GM23338 (cell line): ENCODE results near the gene FBLN2. TPM values are rescaled to one million over a fixed set of nuclear protein-coding genes. Genes with fewer than 3 reads are reported as not detected.
A peak's percentile ranks its signal among the peaks of the same experiment; 100 is the strongest.

Experiments used
- ATAC-seq: fragments of 200-7000 bp; cut with Tn5 transposase; 3 replicates; pipeline ENCODE4 v1.9.1; 2020
- DNase-seq: peaks from one replicate; pipeline ENCODE4 v3.0.0-alpha.2; 2015; ENCODE audit warnings: low spot score
- H2AFZ ChIP-seq: fragments of 200-600 bp; sonication (generic); 2 replicates; pipeline ENCODE4 v1.8.0; 2016; ENCODE audit warnings: antibody characterized with exemption, mild to moderate bottlenecking, moderate library complexity
- H3F3A ChIP-seq: fragments of 200-600 bp; sonication (generic); replicated peaks from 2 replicates; pipeline ENCODE4 v1.8.0; 2017; ENCODE audit warnings: antibody characterized with exemption, mixed run types, low read depth
- H3K27ac ChIP-seq: fragments of 200-600 bp; sonication (generic); 2 replicates; pipeline ENCODE4 v1.6.1; 2016; ENCODE audit warnings: low read depth
- H3K27me3 ChIP-seq: fragments of 200-600 bp; sonication (generic); 2 replicates; pipeline ENCODE4 v1.8.0; 2016; ENCODE audit warnings: mild to moderate bottlenecking, mixed run types, moderate library complexity; ENCODE audit not compliant: insufficient read depth
- H3K36me3 ChIP-seq: fragments of 200-600 bp; sonication (generic); 2 replicates; pipeline ENCODE4 v1.8.0; 2016; ENCODE audit warnings: mild to moderate bottlenecking; ENCODE audit not compliant: insufficient read depth
- H3K4me1 ChIP-seq: fragments of 200-600 bp; sonication (generic); 2 replicates; pipeline ENCODE4 v1.8.0; 2016; ENCODE audit warnings: mild to moderate bottlenecking, moderate library complexity; ENCODE audit not compliant: insufficient read depth
- H3K4me2 ChIP-seq: fragments of 200-600 bp; sonication (generic); 2 replicates; pipeline ENCODE4 v1.7.1; 2017; ENCODE audit warnings: mixed run types
- H3K4me3 ChIP-seq: fragments of 200-600 bp; sonication (generic); 2 replicates; pipeline ENCODE4 v1.6.1; 2016; ENCODE audit warnings: mixed run types
- H3K79me2 ChIP-seq: fragments of 200-600 bp; sonication (generic); replicated peaks from 2 replicates; pipeline ENCODE4 v1.8.0; 2017; ENCODE audit warnings: mild to moderate bottlenecking; ENCODE audit not compliant: insufficient read depth
- H3K9me2 ChIP-seq: fragments of 200-600 bp; sonication (generic); 2 replicates; pipeline ENCODE4 v1.8.0; 2017; ENCODE audit not compliant: insufficient read depth
- H4K20me1 ChIP-seq: fragments of 200-600 bp; sonication (generic); replicated peaks from 2 replicates; pipeline ENCODE4 v1.8.0; 2017; ENCODE audit warnings: mild to moderate bottlenecking; ENCODE audit not compliant: insufficient read depth
- H3K27ac Mint-ChIP-seq: 2 replicates; pipeline ENCODE4 v1.8.0; 2020; ENCODE audit warnings: inconsistent platforms, mild to moderate bottlenecking, moderate library complexity, mixed read lengths
- H3K27me3 Mint-ChIP-seq: 3 replicates; pipeline ENCODE4 v1.8.0; 2022; ENCODE audit warnings: low read depth, mild to moderate bottlenecking, moderate library complexity, mixed read lengths, inconsistent platforms; ENCODE audit not compliant: insufficient read depth, poor library complexity
- H3K36me3 Mint-ChIP-seq: 3 replicates; pipeline ENCODE4 v1.8.0; 2021; ENCODE audit warnings: low read depth, mild to moderate bottlenecking, inconsistent platforms, moderate library complexity, mixed read lengths
- H3K4me1 Mint-ChIP-seq: 3 replicates; pipeline ENCODE4 v1.8.0; 2020; ENCODE audit warnings: mild to moderate bottlenecking, inconsistent platforms, mixed read lengths
- H3K4me3 Mint-ChIP-seq: 3 replicates; pipeline ENCODE4 v1.8.0; 2021; ENCODE audit warnings: moderate library complexity, mild to moderate bottlenecking, inconsistent platforms, mixed read lengths
- H3K9me3 Mint-ChIP-seq: 3 replicates; pipeline ENCODE4 v1.8.0; 2020; ENCODE audit warnings: moderate library complexity, mild to moderate bottlenecking, inconsistent platforms, mixed read lengths
- CREB1 ChIP-seq: fragments of 250-450 bp; sonication (Bioruptor Pico); IDR thresholded peaks from 2 replicates; pipeline ENCODE4 v1.5.0; 2020; ENCODE audit warnings: low read depth, mild to moderate bottlenecking, moderate library complexity
- CTCF ChIP-seq, 2 experiments: fragments of 200-600 bp in 1 of 2; sonication (generic) in 1 of 2; conservative IDR thresholded peaks; 2 replicates each; pipeline versions ENCODE4 v1.5.1 to v1.6.1; 2016 to 2017; ENCODE audit warnings: antibody characterized with exemption in 2 of 2, low read depth in 2 of 2, mild to moderate bottlenecking in 2 of 2, moderate library complexity in 1 of 2
- EZH2 ChIP-seq: fragments of 200-600 bp; sonication (generic); IDR thresholded peaks from one replicate; pipeline ENCODE4 v1.8.0; 2017; ENCODE audit warnings: antibody characterized with exemption, mild to moderate bottlenecking, low read depth; ENCODE audit not compliant: unreplicated experiment
- JUNB ChIP-seq: IDR thresholded peaks from one replicate; pipeline ENCODE4 v1.6.1; 2016; ENCODE audit warnings: antibody characterized with exemption; ENCODE audit not compliant: unreplicated experiment
- NANOG ChIP-seq: IDR thresholded peaks from 2 replicates; pipeline ENCODE4 v1.6.1; 2016; ENCODE audit warnings: antibody characterized with exemption, borderline replicate concordance
- POLR2AphosphoS5 ChIP-seq: IDR thresholded peaks from 2 replicates; pipeline ENCODE4 v1.6.1; 2016; ENCODE audit warnings: antibody characterized with exemption, low read depth
- ZNF114 ChIP-seq: fragments of 250-450 bp; sonication (Bioruptor Pico); IDR thresholded peaks from 2 replicates; pipeline ENCODE4 v1.5.0; 2020; ENCODE audit warnings: mild to moderate bottlenecking, moderate library complexity
- ZNF331 ChIP-seq: fragments of 250-450 bp; sonication (Bioruptor Pico); IDR thresholded peaks from 2 replicates; pipeline ENCODE4 v1.5.0; 2020; ENCODE audit warnings: low read depth, mild to moderate bottlenecking, moderate library complexity
- polyA plus RNA-seq: library from polyadenylated mRNA; unstranded; fragments of >200 nt; fragmentation: Nextera tagmentation; extraction: Ambion mirVana; gene quantifications from 2 replicates; pipeline ENCODE4 v1.2.1, GENCODE V29; 2016
- total RNA-seq: library from RNA; depleted of rRNA; stranded (reverse); fragments of >200 nt; shearing (Covaris generic); gene quantifications from 2 replicates; pipeline ENCODE4 v1.2.3, GENCODE V29; 2014
- TF ChIP-seq, protein P1 (sequence below): IDR thresholded peaks from 2 replicates; pipeline ENCODE4 v1.6.1; 2016; ENCODE audit warnings: antibody characterized with exemption
- TF ChIP-seq, protein P2 (sequence below): IDR thresholded peaks from one replicate; pipeline ENCODE4 v1.6.1; 2018; ENCODE audit warnings: antibody characterized with exemption; ENCODE audit not compliant: unreplicated experiment

The FBLN2 gene
- total and polyA plus RNA-seq, 2 experiments from 2014 or later: 18.8 to 26.8 TPM

DNA sequence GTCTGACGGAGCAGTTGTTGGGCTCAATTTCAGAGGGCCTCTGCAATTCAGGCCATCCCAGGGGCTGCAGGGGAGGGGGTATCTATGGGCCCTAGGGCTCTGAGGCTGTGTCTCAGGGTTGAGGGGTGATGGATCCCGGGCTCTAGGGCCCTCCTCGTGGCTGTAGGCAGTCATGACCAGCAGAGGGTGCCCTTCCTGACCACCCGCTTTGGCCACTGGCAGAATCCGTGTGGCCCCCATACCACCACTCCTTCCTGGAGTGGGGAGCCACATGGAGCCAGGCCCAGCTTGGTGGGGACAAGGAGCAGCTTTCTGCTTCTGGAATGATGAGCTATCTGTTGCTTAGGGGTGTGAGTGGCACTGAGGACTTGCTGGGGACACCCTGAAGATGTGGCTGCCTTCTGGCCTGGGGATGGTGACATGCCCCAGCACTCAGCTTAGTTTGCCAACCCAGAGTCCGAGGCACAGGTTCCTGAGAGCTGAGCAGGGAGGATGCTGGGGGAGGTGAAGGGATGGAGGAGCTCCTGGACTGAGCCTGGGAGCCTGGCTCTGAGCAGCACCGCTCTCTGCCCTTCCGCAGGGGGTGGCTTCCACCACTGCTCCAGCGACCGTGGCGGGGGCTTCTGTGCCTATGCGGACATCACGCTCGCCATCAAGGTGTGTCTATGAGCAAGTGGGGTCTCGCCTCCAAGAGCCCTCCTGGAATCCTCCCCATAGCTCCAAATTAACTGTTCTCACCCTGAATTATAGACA, 48.6 kb upstream of the FBLN2 start:
- peak; percentile 82 for ATAC-seq
- Mint-ChIP-seq H3K27me3 (peaks cover 9% of the 10 kb centered on the region), H3K9me3 (no peaks in the 10 kb centered on the region), H3K4me3 (no peak overlapping the region), H3K36me3 (no peaks in the 10 kb centered on the region), H3K27ac (no peak overlapping the region), H3K4me1 (peaks cover 4% of the 10 kb centered on the region)
- no peaks in the 10 kb centered on the region for H3K79me2 ChIP-seq
- H3F3A ChIP-seq: no peaks in the 10 kb centered on the region
- H4K20me1 ChIP-seq: no peaks in the 10 kb centered on the region
- DNase-seq: peak; percentile 78
- H3K9me2 ChIP-seq: no peaks in the 10 kb centered on the region
- no peak for TF ChIP-seq NANOG
- no peak for TF ChIP-seq JUNB
- TF ChIP-seq, protein P1, sequence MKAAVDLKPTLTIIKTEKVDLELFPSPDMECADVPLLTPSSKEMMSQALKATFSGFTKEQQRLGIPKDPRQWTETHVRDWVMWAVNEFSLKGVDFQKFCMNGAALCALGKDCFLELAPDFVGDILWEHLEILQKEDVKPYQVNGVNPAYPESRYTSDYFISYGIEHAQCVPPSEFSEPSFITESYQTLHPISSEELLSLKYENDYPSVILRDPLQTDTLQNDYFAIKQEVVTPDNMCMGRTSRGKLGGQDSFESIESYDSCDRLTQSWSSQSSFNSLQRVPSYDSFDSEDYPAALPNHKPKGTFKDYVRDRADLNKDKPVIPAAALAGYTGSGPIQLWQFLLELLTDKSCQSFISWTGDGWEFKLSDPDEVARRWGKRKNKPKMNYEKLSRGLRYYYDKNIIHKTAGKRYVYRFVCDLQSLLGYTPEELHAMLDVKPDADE: no peak
- peak; percentile 78 to 89 for TF ChIP-seq CTCF (conservative IDR thresholded peaks at IDR 0.05; ENCODE audit: low read depth in 2 of 2)
- no peak overlapping the region for H3K4me2 ChIP-seq
- no peaks in the 10 kb centered on the region for H3K36me3 ChIP-seq
- H3K4me1 ChIP-seq: peaks cover 7% of the 10 kb centered on the region; the same call in 1 of the 2 replicates
- H3K27ac ChIP-seq: no peak overlapping the region
- no peaks in the 10 kb centered on the region for H3K27me3 ChIP-seq
- H2AFZ ChIP-seq: no peak overlapping the region
- H3K4me3 ChIP-seq: no peak overlapping the region

GRCh38 chr3:13501056-13501455, 47.9 kb upstream of the FBLN2 start:
- Histone ChIP-seq H3K27ac (no peak overlapping the region), H4K20me1 (no peaks in the 10 kb centered on the region), H3F3A (no peaks in the 10 kb centered on the region), H3K27me3 (no peaks in the 10 kb centered on the region), H3K4me3 (no peak overlapping the region), H3K4me2 (no peak overlapping the region), H3K4me1 (peaks cover 7% of the 10 kb centered on the region; the same call in 1 of the 2 replicates), H3K36me3 (no peaks in the 10 kb centered on the region), H2AFZ (no peak overlapping the region), H3K79me2 (no peaks in the 10 kb centered on the region), H3K9me2 (no peaks in the 10 kb centered on the region)
- peaks cover 8% of the 10 kb centered on the region for H3K27me3 Mint-ChIP-seq
- H3K9me3 Mint-ChIP-seq: no peaks in the 10 kb centered on the region
- DNase-seq: no peak
- no peak overlapping the region for H3K4me3 Mint-ChIP-seq
- ATAC-seq: no peak
- H3K4me1 Mint-ChIP-seq: peaks cover 4% of the 10 kb centered on the region
- H3K27ac Mint-ChIP-seq: no peak overlapping the region
- H3K36me3 Mint-ChIP-seq: no peaks in the 10 kb centered on the region
- no peak for TF ChIP-seq NANOG
- no peak for TF ChIP-seq POLR2AphosphoS5
- no peak for TF ChIP-seq EZH2
- TF ChIP-seq CREB1 (CRISPR knock-in tag): no peak
- TF ChIP-seq, protein P2, sequence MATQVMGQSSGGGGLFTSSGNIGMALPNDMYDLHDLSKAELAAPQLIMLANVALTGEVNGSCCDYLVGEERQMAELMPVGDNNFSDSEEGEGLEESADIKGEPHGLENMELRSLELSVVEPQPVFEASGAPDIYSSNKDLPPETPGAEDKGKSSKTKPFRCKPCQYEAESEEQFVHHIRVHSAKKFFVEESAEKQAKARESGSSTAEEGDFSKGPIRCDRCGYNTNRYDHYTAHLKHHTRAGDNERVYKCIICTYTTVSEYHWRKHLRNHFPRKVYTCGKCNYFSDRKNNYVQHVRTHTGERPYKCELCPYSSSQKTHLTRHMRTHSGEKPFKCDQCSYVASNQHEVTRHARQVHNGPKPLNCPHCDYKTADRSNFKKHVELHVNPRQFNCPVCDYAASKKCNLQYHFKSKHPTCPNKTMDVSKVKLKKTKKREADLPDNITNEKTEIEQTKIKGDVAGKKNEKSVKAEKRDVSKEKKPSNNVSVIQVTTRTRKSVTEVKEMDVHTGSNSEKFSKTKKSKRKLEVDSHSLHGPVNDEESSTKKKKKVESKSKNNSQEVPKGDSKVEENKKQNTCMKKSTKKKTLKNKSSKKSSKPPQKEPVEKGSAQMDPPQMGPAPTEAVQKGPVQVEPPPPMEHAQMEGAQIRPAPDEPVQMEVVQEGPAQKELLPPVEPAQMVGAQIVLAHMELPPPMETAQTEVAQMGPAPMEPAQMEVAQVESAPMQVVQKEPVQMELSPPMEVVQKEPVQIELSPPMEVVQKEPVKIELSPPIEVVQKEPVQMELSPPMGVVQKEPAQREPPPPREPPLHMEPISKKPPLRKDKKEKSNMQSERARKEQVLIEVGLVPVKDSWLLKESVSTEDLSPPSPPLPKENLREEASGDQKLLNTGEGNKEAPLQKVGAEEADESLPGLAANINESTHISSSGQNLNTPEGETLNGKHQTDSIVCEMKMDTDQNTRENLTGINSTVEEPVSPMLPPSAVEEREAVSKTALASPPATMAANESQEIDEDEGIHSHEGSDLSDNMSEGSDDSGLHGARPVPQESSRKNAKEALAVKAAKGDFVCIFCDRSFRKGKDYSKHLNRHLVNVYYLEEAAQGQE: no peak
- TF ChIP-seq ZNF114 (CRISPR knock-in tag): no peak
- no peak for TF ChIP-seq CTCF (conservative IDR thresholded peaks at IDR 0.05; ENCODE audit: low read depth in 2 of 2)
- TF ChIP-seq, protein P1: no peak
- TF ChIP-seq ZNF331 (CRISPR knock-in tag): no peak
- no peak for TF ChIP-seq JUNB
